Stimulated activated naive CD8-positive, alpha-beta T cell treated with anti-CD3 and anti-CD28 coated beads, Interleukin-15, amount 100 ng/mL, for 72 hours (primary cell): ENCODE results near the gene DPM2.

Experiments
- ATAC-seq: fragments of 150-1000 bp; cut with Tn5 transposase; 2 replicates; pipeline ENCODE4 v1.10.0; 2021; ENCODE audit warnings: mild to moderate bottlenecking, moderate library complexity
- DNase-seq, 2 donors: peaks; one replicate each; pipeline ENCODE4 v3.0.0; 2021 to 2022
- H3K27ac Mint-ChIP-seq, 2 donors: one replicate each; pipeline ENCODE4 v1.8.0; 2022; ENCODE audit warnings: mild to moderate bottlenecking in 2 of 2, mixed read lengths in 2 of 2, moderate library complexity in 2 of 2
- H3K27me3 Mint-ChIP-seq: one replicate; pipeline ENCODE4 v1.8.0; 2022; ENCODE audit warnings: mixed read lengths
- H3K4me1 Mint-ChIP-seq: one replicate; pipeline ENCODE4 v1.8.0; 2022; ENCODE audit warnings: mild to moderate bottlenecking, mixed read lengths
- H3K4me3 Mint-ChIP-seq, 2 donors: one replicate each; pipeline ENCODE4 v1.8.0; 2022; ENCODE audit warnings: mild to moderate bottlenecking in 2 of 2, mixed read lengths in 2 of 2, moderate library complexity in 1 of 2
- H3K9me3 Mint-ChIP-seq, 2 donors: one replicate each; pipeline ENCODE4 v1.8.0; 2022; ENCODE audit warnings: mixed read lengths in 2 of 2

DPM2 gene

GRCh38 chr9:127975376-127976315, 38.0 kb upstream of the DPM2 start:
- DNase-seq (no peak), ATAC-seq (no peak)
- Mint-ChIP-seq H3K4me3 (peak overlapping the region; percentile 85 to 92), H3K27me3 (no peaks in the 10 kb centered on the region), H3K27ac (peak overlapping the region; percentile 93 to 99), H3K4me1 (peaks cover 70% of the 10 kb centered on the region), H3K9me3 (no peaks in the 10 kb centered on the region)

- H3K4me1 Mint-ChIP-seq, result peaks cover 79% of the 10 kb centered on the region
- H3K4me3 Mint-ChIP-seq, result peak overlapping the region; percentile 85 to 92
- H3K9me3 Mint-ChIP-seq, result no peaks in the 10 kb centered on the region
- ATAC-seq, result no peak
- peak overlapping the region; percentile 93 to 99 for H3K27ac Mint-ChIP-seq
- no peak for DNase-seq
- no peaks in the 10 kb centered on the region for H3K27me3 Mint-ChIP-seq
Measured at GRCh38 chr9:127974769-127975261, 37.2 kb upstream of the DPM2 start.

GRCh38 chr9:127974001-127974768, 36.5 kb upstream of the DPM2 start:
- Mint-ChIP-seq H3K4me1 (peaks cover 85% of the 10 kb centered on the region), H3K27ac (peak overlapping the region; percentile 88 to 92), H3K4me3 (peak overlapping the region; percentile 85 to 92), H3K27me3 (no peaks in the 10 kb centered on the region), H3K9me3 (no peaks in the 10 kb centered on the region)
- DNase-seq (no peak), ATAC-seq (no peak)

- no peak for ATAC-seq
- no peaks in the 10 kb centered on the region for H3K9me3 Mint-ChIP-seq
- peak overlapping the region; percentile 85 to 92 for H3K4me3 Mint-ChIP-seq
- no peaks in the 10 kb centered on the region for H3K27me3 Mint-ChIP-seq
- H3K27ac Mint-ChIP-seq, result peak overlapping the region; percentile 37 to 88
- peaks cover 93% of the 10 kb centered on the region for H3K4me1 Mint-ChIP-seq
- no peak for DNase-seq
Measured at GRCh38 chr9:127973169-127974000, 35.7 kb upstream of the DPM2 start.

GRCh38 chr9:127972236-127972871, 34.7 kb upstream of the DPM2 start:
- no peaks in the 10 kb centered on the region for H3K9me3 Mint-ChIP-seq
- no peaks in the 10 kb centered on the region for H3K27me3 Mint-ChIP-seq
- H3K27ac Mint-ChIP-seq, result peak overlapping the region; percentile 95 to 97
- ATAC-seq (no peak), DNase-seq (no peak)
- H3K4me3 Mint-ChIP-seq, result peak overlapping the region; percentile 85 to 92
- H3K4me1 Mint-ChIP-seq, result peaks cover 100% of the 10 kb centered on the region

- DNase-seq (peak; percentile 52 to 77), ATAC-seq (peak; percentile 42)
- H3K9me3 Mint-ChIP-seq, result no peaks in the 10 kb centered on the region
- H3K4me1 Mint-ChIP-seq, result peaks cover 100% of the 10 kb centered on the region
- H3K27ac Mint-ChIP-seq, result peak overlapping the region; percentile 97 to 98
- H3K4me3 Mint-ChIP-seq, result peak overlapping the region; percentile 85 to 92
- H3K27me3 Mint-ChIP-seq, result no peaks in the 10 kb centered on the region
Measured at GRCh38 chr9:127971357-127972235, 33.9 kb upstream of the DPM2 start.

- H3K27ac Mint-ChIP-seq, result peak overlapping the region; percentile 97 to 98
- H3K4me3 Mint-ChIP-seq, result peak overlapping the region; percentile 85 to 92
- ATAC-seq, result peak; percentile 86
- H3K9me3 Mint-ChIP-seq, result no peaks in the 10 kb centered on the region
- H3K4me1 Mint-ChIP-seq, result peaks cover 100% of the 10 kb centered on the region
- H3K27me3 Mint-ChIP-seq, result no peaks in the 10 kb centered on the region
- peak; percentile 85 to 91 for DNase-seq
Measured at GRCh38 chr9:127970401-127971313, 33.0 kb upstream of the DPM2 start.

GRCh38 chr9:127968700-127969383, 31.2 kb upstream of the DPM2 start:
- DNase-seq, result peak in 1 of 2 donors; percentile 34
- H3K27ac Mint-ChIP-seq, result peak overlapping the region; percentile 97 to 98
- peak overlapping the region; percentile 85 to 92 for H3K4me3 Mint-ChIP-seq
- H3K9me3 Mint-ChIP-seq, result no peaks in the 10 kb centered on the region
- no peaks in the 10 kb centered on the region for H3K27me3 Mint-ChIP-seq
- peaks cover 100% of the 10 kb centered on the region for H3K4me1 Mint-ChIP-seq
- ATAC-seq, result no peak

GRCh38 chr9:127968042-127968441, 30.4 kb upstream of the DPM2 start:
- Mint-ChIP-seq H3K4me1 (peaks cover 100% of the 10 kb centered on the region), H3K27ac (peak overlapping the region; percentile 97 to 98), H3K27me3 (no peaks in the 10 kb centered on the region), H3K9me3 (no peaks in the 10 kb centered on the region), H3K4me3 (peak overlapping the region; percentile 85 to 92)
- ATAC-seq (no peak), DNase-seq (no peak)

GRCh38 chr9:127967151-127967809, 29.6 kb upstream of the DPM2 start:
- Mint-ChIP-seq H3K27me3 (no peaks in the 10 kb centered on the region), H3K9me3 (no peaks in the 10 kb centered on the region), H3K27ac (peak overlapping the region; percentile 93 to 97), H3K4me3 (peak overlapping the region; percentile 85 to 92), H3K4me1 (peaks cover 100% of the 10 kb centered on the region)
- DNase-seq (no peak), ATAC-seq (no peak)

GRCh38 chr9:127966416-127967150, 28.9 kb upstream of the DPM2 start:
- no peaks in the 10 kb centered on the region for H3K9me3 Mint-ChIP-seq
- H3K4me1 Mint-ChIP-seq, result peaks cover 100% of the 10 kb centered on the region
- DNase-seq (no peak), ATAC-seq (no peak)
- H3K4me3 Mint-ChIP-seq, result peak overlapping the region; percentile 85 to 92
- H3K27me3 Mint-ChIP-seq, result no peaks in the 10 kb centered on the region
- peak overlapping the region; percentile 88 to 97 for H3K27ac Mint-ChIP-seq

- H3K4me1 Mint-ChIP-seq, result peaks cover 100% of the 10 kb centered on the region
- no peaks in the 10 kb centered on the region for H3K27me3 Mint-ChIP-seq
- H3K9me3 Mint-ChIP-seq, result no peaks in the 10 kb centered on the region
- no peak for DNase-seq
- no peak for ATAC-seq
- H3K27ac Mint-ChIP-seq, result peak overlapping the region; percentile 99
- H3K4me3 Mint-ChIP-seq, result peak overlapping the region; percentile 85 to 91
Measured at GRCh38 chr9:127965953-127966352, 28.3 kb upstream of the DPM2 start.
